ENCODE data around the gene M6PR. TPM values are rescaled to one million over a fixed set of nuclear protein-coding genes. Genes with fewer than 3 reads are reported as not detected.

The M6PR gene
- total and polyA plus RNA-seq, 4 donors = 49.9 to 225 (median 157) TPM

DNA sequence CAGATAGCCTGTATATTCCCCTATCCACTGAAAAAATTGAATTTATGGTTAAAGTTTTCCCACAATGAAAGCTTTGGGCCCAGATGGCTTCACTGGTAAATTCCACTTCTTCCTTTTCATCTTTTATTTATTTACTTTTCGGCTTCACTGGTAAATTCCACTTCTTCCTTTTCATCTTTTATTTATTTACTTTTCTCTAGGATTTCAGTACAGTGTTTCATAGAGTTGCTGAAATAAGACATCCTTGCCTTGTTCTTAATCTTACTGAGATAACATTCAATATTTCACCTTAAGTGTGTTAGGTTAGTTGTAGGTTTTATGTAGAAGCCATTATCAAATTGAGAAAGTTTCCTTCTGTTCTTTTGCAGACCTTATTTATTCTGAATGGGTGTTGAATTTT is 21.0 kb upstream of the M6PR start:
- Histone ChIP-seq H3K9me3 (ENCODE audit: control insufficient read depth in 4 of 4, insufficient read depth in 3 of 4, low read length in 3 of 4) (peaks cover 0 to 9% (median 1%) of the 10 kb centered on the region in 4 donors), H3K27me3 (ENCODE audit: control insufficient read depth in 3 of 3, insufficient read depth in 3 of 3, low read length in 2 of 3) (no peaks in the 10 kb centered on the region), H3K27ac (ENCODE audit: low read depth in 1 of 2, low read length in 1 of 2) (no peak overlapping the region), H3K9ac (ENCODE audit: insufficient read depth in 1 of 2, low read length in 2 of 2) (no peak overlapping the region), H3K4me1 (ENCODE audit: control insufficient read depth in 5 of 5, insufficient read depth in 5 of 5, low read length in 5 of 5) (no peaks in the 10 kb centered on the region), H3K36me3 (ENCODE audit: control insufficient read depth in 4 of 4, insufficient read depth in 4 of 4, low read length in 4 of 4) (no peaks in the 10 kb centered on the region), H3K4me3 (no peak overlapping the region)
- DNase-seq (no peak), ATAC-seq (ENCODE audit: insufficient read depth, low FRiP score) (no peak)
- WGBS, 2 donors = 52 to 59% methylated on average over 1 of the region's 1 CpG
- TF ChIP-seq CTCF (IDR thresholded peaks at IDR 0.05; ENCODE audit: control extremely low read depth, extremely low read depth) = no peak

- Histone ChIP-seq H3K4me3 (no peak overlapping the region), H3K36me3 (ENCODE audit: control insufficient read depth in 4 of 4, insufficient read depth in 4 of 4, low read length in 4 of 4) (no peaks in the 10 kb centered on the region), H3K4me1 (ENCODE audit: control insufficient read depth in 5 of 5, insufficient read depth in 5 of 5, low read length in 5 of 5) (no peaks in the 10 kb centered on the region), H3K27me3 (ENCODE audit: control insufficient read depth in 3 of 3, insufficient read depth in 3 of 3, low read length in 2 of 3) (no peaks in the 10 kb centered on the region), H3K27ac (ENCODE audit: low read depth in 1 of 2, low read length in 1 of 2) (no peak overlapping the region), H3K9ac (ENCODE audit: insufficient read depth in 1 of 2, low read length in 2 of 2) (no peak overlapping the region), H3K9me3 (ENCODE audit: control insufficient read depth in 4 of 4, insufficient read depth in 3 of 4, low read length in 3 of 4) (peaks cover 0 to 9% (median 1%) of the 10 kb centered on the region in 4 donors)
- DNase-seq = no peak
- WGBS, 2 donors = 55 to 70% methylated on average over 2 of the region's 2 CpGs
- ATAC-seq (ENCODE audit: insufficient read depth, low FRiP score) = no peak
- no peak for TF ChIP-seq CTCF (IDR thresholded peaks at IDR 0.05; ENCODE audit: control extremely low read depth, extremely low read depth)
Measured at GRCh38 chr12:8969861-8970411, 20.5 kb upstream of the M6PR start.

- no peak for TF ChIP-seq CTCF (IDR thresholded peaks at IDR 0.05; ENCODE audit: control extremely low read depth, extremely low read depth)
- H3K4me3 ChIP-seq = no peak overlapping the region
- H3K9ac ChIP-seq (ENCODE audit: insufficient read depth in 1 of 2, low read length in 2 of 2) = no peak overlapping the region
- H3K36me3 ChIP-seq (ENCODE audit: control insufficient read depth in 4 of 4, insufficient read depth in 4 of 4, low read length in 4 of 4) = no peaks in the 10 kb centered on the region
- no peaks in the 10 kb centered on the region for H3K4me1 ChIP-seq (ENCODE audit: control insufficient read depth in 5 of 5, insufficient read depth in 5 of 5, low read length in 5 of 5)
- H3K27me3 ChIP-seq (ENCODE audit: control insufficient read depth in 3 of 3, insufficient read depth in 3 of 3, low read length in 2 of 3) = no peaks in the 10 kb centered on the region
- no peak for ATAC-seq (ENCODE audit: insufficient read depth, low FRiP score)
- H3K27ac ChIP-seq (ENCODE audit: low read depth in 1 of 2, low read length in 1 of 2) = no peak overlapping the region
- DNase-seq = no peak
- H3K9me3 ChIP-seq (ENCODE audit: control insufficient read depth in 4 of 4, insufficient read depth in 3 of 4, low read length in 3 of 4) = peaks cover 0 to 9% (median 1%) of the 10 kb centered on the region in 4 donors
Measured at GRCh38 chr12:8968761-8969160, 19.3 kb upstream of the M6PR start.

- Histone ChIP-seq H3K9ac (ENCODE audit: insufficient read depth in 1 of 2, low read length in 2 of 2) (no peak overlapping the region), H3K4me3 (no peak overlapping the region), H3K27me3 (ENCODE audit: control insufficient read depth in 3 of 3, insufficient read depth in 3 of 3, low read length in 2 of 3) (no peaks in the 10 kb centered on the region), H3K4me1 (ENCODE audit: control insufficient read depth in 5 of 5, insufficient read depth in 5 of 5, low read length in 5 of 5) (peaks cover 0 to 4% (median 0%) of the 10 kb centered on the region in 5 donors), H3K27ac (ENCODE audit: low read depth in 1 of 2, low read length in 1 of 2) (no peak overlapping the region), H3K36me3 (ENCODE audit: control insufficient read depth in 4 of 4, insufficient read depth in 4 of 4, low read length in 4 of 4) (peaks cover 0 to 2% (median 0%) of the 10 kb centered on the region in 4 donors), H3K9me3 (ENCODE audit: control insufficient read depth in 4 of 4, insufficient read depth in 3 of 4, low read length in 3 of 4) (peaks cover 0 to 2% (median 1%) of the 10 kb centered on the region in 4 donors)
- TF ChIP-seq CTCF (IDR thresholded peaks at IDR 0.05; ENCODE audit: control extremely low read depth, extremely low read depth) = no peak
- DNase-seq = no peak
- no peak for ATAC-seq (ENCODE audit: insufficient read depth, low FRiP score)
- 96 to 99% methylated on average over 2 of the region's 2 CpGs for WGBS, 2 donors
Measured at GRCh38 chr12:8960176-8960575, 10.7 kb upstream of the M6PR start.

Measured in lung (tissue), 12 donors.